ENCODE measurements around the gene PHF13. TPM values are rescaled to one million over a fixed set of nuclear protein-coding genes. Genes with fewer than 3 reads are reported as not detected.

Gene PHF13
- total and polyA plus RNA-seq, 10 of the 15 experiments (the other 5 are each of a cell fraction or from before 2014, with no cell fraction given) = 0.87 to 15.4 (median 5.1) TPM

- TF ChIP-seq TCF3 (IDR thresholded peaks at IDR 0.05; ENCODE audit: borderline replicate concordance, insufficient read depth, low read depth, low read length) = no peak
- peak; percentile 6; the same call in 1 of the 2 replicates for TF ChIP-seq NKRF (conservative IDR thresholded peaks at IDR 0.05)
- TF ChIP-seq, protein P1, sequence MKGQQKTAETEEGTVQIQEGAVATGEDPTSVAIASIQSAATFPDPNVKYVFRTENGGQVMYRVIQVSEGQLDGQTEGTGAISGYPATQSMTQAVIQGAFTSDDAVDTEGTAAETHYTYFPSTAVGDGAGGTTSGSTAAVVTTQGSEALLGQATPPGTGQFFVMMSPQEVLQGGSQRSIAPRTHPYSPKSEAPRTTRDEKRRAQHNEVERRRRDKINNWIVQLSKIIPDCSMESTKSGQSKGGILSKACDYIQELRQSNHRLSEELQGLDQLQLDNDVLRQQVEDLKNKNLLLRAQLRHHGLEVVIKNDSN (IDR thresholded peaks at IDR 0.05; ENCODE audit: borderline replicate concordance, extremely low read length, insufficient read depth, low read depth, low read length) = no peak
- TF ChIP-seq NR2C1 (IDR thresholded peaks at IDR 0.05) = no peak
- TF ChIP-seq STAT3 (IDR thresholded peaks at IDR 0.05; ENCODE audit: low read depth, low read length) = no peak
- TF ChIP-seq LARP7 (IDR thresholded peaks at IDR 0.05) = no peak
- TF ChIP-seq YY1 (IDR thresholded peaks at IDR 0.05; ENCODE audit: low read depth, low read length) = peak; percentile 50
- TF ChIP-seq PBX3 (IDR thresholded peaks at IDR 0.05; ENCODE audit: insufficient replicate concordance, low read depth, low read length) = no peak
- TF ChIP-seq, protein P2, sequence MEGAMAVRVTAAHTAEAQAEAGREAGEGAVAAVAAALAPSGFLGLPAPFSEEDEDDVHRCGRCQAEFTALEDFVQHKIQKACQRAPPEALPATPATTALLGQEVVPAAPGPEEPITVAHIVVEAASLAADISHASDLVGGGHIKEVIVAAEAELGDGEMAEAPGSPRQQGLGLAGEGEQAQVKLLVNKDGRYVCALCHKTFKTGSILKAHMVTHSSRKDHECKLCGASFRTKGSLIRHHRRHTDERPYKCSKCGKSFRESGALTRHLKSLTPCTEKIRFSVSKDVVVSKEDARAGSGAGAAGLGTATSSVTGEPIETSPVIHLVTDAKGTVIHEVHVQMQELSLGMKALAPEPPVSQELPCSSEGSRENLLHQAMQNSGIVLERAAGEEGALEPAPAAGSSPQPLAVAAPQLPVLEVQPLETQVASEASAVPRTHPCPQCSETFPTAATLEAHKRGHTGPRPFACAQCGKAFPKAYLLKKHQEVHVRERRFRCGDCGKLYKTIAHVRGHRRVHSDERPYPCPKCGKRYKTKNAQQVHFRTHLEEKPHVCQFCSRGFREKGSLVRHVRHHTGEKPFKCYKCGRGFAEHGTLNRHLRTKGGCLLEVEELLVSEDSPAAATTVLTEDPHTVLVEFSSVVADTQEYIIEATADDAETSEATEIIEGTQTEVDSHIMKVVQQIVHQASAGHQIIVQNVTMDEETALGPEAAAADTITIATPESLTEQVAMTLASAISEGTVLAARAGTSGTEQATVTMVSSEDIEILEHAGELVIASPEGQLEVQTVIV (IDR thresholded peaks at IDR 0.05; ENCODE audit: borderline replicate concordance, partially characterized antibody) = no peak
- 0 out of 2 replicates have a peak, but pooled peaks have one; percentile 28 for TF ChIP-seq TAF1 (IDR thresholded peaks at IDR 0.05; ENCODE audit: borderline replicate concordance, low read depth, low read length)
- no peak for TF ChIP-seq CEBPZ (IDR thresholded peaks at IDR 0.05; ENCODE audit: low read depth, low read length)
- TF ChIP-seq, protein P3, sequence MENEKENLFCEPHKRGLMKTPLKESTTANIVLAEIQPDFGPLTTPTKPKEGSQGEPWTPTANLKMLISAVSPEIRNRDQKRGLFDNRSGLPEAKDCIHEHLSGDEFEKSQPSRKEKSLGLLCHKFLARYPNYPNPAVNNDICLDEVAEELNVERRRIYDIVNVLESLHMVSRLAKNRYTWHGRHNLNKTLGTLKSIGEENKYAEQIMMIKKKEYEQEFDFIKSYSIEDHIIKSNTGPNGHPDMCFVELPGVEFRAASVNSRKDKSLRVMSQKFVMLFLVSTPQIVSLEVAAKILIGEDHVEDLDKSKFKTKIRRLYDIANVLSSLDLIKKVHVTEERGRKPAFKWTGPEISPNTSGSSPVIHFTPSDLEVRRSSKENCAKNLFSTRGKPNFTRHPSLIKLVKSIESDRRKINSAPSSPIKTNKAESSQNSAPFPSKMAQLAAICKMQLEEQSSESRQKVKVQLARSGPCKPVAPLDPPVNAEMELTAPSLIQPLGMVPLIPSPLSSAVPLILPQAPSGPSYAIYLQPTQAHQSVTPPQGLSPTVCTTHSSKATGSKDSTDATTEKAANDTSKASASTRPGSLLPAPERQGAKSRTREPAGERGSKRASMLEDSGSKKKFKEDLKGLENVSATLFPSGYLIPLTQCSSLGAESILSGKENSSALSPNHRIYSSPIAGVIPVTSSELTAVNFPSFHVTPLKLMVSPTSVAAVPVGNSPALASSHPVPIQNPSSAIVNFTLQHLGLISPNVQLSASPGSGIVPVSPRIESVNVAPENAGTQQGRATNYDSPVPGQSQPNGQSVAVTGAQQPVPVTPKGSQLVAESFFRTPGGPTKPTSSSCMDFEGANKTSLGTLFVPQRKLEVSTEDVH (IDR thresholded peaks at IDR 0.05; ENCODE audit: low read depth, partially characterized antibody) = no peak
- no peak for TF ChIP-seq POLR2AphosphoS2 (IDR thresholded peaks at IDR 0.05; ENCODE audit: low read depth, low read length)
Observed at GRCh38 chr1:6603238-6603914, 10.2 kb upstream of the PHF13 start (continued).
